Ishikawa (cell line): Measurements from ENCODE around the gene ATP12A.

Source experiments
- CEBPB ChIP-seq: IDR thresholded peaks from 2 replicates; pipeline ENCODE4 v1.6.1; 2012
- CREB1 ChIP-seq: IDR thresholded peaks from 2 replicates; pipeline ENCODE4 v1.6.1; 2012; ENCODE audit warnings: low read depth
- EGR1 ChIP-seq: IDR thresholded peaks from 2 replicates; pipeline ENCODE4 v1.6.1; 2012
- EP300 ChIP-seq: IDR thresholded peaks from 2 replicates; pipeline ENCODE4 v1.6.1; 2012; ENCODE audit warnings: borderline replicate concordance
- FOXM1 ChIP-seq: IDR thresholded peaks from 2 replicates; pipeline ENCODE4 v1.6.1; 2012; ENCODE audit warnings: low read depth, borderline replicate concordance
- RAD21 ChIP-seq: IDR thresholded peaks from 2 replicates; pipeline ENCODE4 v1.6.1; 2012; ENCODE audit warnings: low read depth
- TCF12 ChIP-seq: IDR thresholded peaks from 2 replicates; pipeline ENCODE4 v1.6.1; 2012; ENCODE audit warnings: low read depth
- TEAD4 ChIP-seq: IDR thresholded peaks from 2 replicates; pipeline ENCODE4 v1.6.1; 2012
- ZBTB7A ChIP-seq: IDR thresholded peaks from 2 replicates; pipeline ENCODE4 v1.6.1; 2012; ENCODE audit warnings: low read depth
- TF ChIP-seq, protein P1 (sequence below): IDR thresholded peaks from 2 replicates; pipeline ENCODE4 v1.6.1; 2012
- TF ChIP-seq, protein P2 (sequence below): IDR thresholded peaks from 2 replicates; pipeline ENCODE4 v1.6.1; 2012; ENCODE audit warnings: low read depth, mild to moderate bottlenecking

DNA sequence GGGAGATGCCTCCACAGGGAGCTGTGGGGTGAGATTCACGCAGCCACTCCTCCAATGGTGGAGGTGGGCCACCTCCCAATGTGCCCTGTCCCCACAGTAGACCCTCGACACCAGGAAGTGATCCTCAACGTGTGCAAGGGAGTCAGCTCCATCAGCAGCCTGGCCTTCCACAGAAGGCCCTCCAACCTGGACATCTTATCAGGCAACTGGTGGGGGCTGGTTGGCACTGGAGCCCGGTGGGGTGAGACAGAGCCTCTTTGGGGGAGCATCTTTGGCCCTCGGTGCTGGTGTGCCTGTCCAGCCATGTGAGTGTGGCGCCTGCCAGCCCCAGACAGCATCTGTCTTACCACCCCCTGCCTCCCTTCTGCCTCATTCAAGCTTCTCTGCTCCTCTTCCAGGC, 64.0 kb downstream of the ATP12A start:
- TF ChIP-seq, protein P1, sequence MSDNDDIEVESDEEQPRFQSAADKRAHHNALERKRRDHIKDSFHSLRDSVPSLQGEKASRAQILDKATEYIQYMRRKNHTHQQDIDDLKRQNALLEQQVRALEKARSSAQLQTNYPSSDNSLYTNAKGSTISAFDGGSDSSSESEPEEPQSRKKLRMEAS, result no peak
- no peak for TF ChIP-seq CREB1
- no peak for TF ChIP-seq CEBPB
- no peak for TF ChIP-seq ZBTB7A
- TF ChIP-seq, protein P2, sequence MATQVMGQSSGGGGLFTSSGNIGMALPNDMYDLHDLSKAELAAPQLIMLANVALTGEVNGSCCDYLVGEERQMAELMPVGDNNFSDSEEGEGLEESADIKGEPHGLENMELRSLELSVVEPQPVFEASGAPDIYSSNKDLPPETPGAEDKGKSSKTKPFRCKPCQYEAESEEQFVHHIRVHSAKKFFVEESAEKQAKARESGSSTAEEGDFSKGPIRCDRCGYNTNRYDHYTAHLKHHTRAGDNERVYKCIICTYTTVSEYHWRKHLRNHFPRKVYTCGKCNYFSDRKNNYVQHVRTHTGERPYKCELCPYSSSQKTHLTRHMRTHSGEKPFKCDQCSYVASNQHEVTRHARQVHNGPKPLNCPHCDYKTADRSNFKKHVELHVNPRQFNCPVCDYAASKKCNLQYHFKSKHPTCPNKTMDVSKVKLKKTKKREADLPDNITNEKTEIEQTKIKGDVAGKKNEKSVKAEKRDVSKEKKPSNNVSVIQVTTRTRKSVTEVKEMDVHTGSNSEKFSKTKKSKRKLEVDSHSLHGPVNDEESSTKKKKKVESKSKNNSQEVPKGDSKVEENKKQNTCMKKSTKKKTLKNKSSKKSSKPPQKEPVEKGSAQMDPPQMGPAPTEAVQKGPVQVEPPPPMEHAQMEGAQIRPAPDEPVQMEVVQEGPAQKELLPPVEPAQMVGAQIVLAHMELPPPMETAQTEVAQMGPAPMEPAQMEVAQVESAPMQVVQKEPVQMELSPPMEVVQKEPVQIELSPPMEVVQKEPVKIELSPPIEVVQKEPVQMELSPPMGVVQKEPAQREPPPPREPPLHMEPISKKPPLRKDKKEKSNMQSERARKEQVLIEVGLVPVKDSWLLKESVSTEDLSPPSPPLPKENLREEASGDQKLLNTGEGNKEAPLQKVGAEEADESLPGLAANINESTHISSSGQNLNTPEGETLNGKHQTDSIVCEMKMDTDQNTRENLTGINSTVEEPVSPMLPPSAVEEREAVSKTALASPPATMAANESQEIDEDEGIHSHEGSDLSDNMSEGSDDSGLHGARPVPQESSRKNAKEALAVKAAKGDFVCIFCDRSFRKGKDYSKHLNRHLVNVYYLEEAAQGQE, result no peak
- TF ChIP-seq TCF12, result no peak
- TF ChIP-seq EP300, result no peak
- no peak for TF ChIP-seq RAD21
- TF ChIP-seq TEAD4, result no peak
- no peak for TF ChIP-seq FOXM1
- TF ChIP-seq EGR1, result no peak
